Amniotic stem cell (primary cell): Measurements from ENCODE around the gene ANGEL1.

Experiments used
- DNase-seq: peaks from one replicate; lab custom pipeline; 2025; lab: John Stamatoyannopoulos, UW

Gene ANGEL1

DNA sequence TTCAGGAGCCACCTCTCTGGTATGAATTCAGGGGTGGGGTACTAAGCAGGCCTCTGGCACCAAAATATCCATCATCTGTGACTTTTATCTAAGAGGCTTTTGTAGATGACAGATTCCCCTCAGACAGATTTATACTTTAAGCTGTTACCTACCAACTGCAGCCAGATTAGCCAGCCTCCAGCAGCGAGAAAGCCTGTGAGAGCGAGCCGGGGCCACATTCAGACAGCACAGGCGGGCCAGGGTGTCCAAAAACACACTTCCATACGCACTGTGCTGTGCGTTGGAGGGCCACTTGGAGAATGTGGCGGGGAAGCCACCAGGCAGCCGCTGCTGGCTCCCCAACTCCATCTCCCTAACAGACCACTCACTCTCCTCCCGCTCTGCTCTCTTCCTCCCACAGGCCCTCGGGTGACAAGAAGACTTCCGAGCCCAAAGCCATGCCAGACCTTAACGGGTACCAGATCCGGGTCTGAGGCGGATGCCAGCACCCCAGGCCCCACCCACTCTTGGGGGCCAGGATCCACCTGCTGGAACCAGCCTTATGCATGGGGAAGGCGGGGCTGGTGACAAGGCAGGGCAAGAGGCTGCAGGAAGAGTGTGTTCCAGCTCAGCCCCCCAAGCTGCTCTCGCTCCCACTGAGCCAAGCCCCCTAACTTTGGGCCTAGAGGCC, 34.0 kb downstream of the ANGEL1 start:
- DNase-seq = no peak

GRCh38 chr14:76777721-76778120, 35.0 kb downstream of the ANGEL1 start:
- DNase-seq = no peak

- DNase-seq = no peak
Observed at GRCh38 chr14:76776428-76777251, 36.0 kb downstream of the ANGEL1 start.

GRCh38 chr14:76775695-76776427, 36.8 kb downstream of the ANGEL1 start:
- DNase-seq = no peak

DNA sequence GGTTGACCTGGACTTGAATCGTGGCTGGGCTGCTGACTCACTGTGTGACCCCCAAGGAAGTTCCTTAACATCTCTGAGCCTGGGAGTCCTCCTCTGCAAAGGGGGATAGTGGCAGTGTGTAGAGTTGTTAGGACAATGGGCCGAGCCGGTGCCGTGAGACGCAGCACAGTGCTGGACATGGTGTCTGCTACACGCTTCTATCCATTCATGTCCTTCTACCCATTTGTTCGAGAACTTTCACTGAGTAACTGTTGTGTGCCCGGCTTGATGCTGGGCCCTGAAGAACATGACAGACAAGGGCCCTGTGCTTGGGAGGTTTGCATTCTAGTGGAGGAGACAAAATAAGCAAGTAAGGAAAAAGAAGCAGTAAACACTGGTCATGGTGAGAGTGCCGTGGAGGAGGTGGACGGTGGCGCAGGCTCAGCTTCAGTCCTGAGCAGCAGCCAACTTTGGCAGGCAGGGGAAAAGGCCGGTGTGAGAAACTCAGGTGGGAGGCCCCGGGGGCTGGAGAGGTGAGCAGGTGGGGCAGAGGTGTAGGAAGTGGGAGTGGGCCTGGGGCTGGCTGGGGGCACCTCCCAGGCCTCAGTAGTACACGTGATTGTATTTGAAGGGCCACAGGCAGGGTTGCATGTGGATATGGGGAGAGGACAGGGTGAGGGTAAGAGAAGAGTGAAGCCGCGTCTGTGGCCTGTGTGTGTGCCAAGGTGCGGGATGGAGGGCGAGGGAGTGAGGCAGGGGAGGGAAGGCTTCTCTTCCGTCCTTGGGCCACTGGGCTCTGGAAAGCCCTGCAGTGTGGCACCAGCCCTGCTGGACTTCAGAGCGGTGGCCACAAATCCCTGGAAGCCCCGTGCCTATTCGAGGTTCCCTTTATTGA, 37.6 kb downstream of the ANGEL1 start:
- DNase-seq = no peak

GRCh38 chr14:76773956-76774820, 38.5 kb downstream of the ANGEL1 start:
- DNase-seq = no peak

DNA sequence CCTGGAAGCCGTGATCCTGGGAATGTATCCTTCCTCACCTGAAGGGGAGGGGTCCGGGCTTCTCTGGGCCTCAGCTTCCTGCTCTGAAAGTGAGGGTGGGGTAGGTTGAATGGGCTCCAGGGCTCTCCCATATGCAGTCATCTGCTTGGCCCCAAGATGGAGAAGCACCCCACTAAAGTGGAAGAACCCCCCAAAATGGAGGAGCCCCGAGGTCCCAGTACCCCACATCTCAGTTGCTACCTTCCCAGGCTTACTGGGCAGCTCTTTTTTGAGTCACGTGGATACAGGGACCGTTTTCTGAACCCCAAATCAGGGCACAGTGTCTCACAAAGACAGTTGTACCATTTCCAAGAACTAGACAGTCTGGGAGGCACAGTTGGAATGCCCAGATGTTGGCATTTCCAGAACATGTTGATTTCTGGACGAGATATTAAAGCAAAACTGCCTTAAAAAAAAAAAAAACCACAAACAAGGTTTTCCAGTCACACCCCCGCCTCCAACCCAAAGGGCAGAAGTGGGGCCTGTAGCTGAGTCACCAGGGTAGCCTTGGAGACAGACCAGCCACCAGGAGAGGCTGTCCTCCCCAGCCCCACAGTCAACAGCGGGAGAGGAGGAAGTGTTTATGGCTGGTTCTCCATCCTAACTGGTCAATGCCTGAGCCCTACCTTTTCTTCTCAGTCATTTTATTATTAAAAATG, 39.3 kb downstream of the ANGEL1 start:
- DNase-seq = peak; percentile 58

GRCh38 chr14:76772300-76773187, 40.1 kb downstream of the ANGEL1 start:
- no peak for DNase-seq

GRCh38 chr14:76771437-76771980, 41.2 kb downstream of the ANGEL1 start:
- no peak for DNase-seq

DNA sequence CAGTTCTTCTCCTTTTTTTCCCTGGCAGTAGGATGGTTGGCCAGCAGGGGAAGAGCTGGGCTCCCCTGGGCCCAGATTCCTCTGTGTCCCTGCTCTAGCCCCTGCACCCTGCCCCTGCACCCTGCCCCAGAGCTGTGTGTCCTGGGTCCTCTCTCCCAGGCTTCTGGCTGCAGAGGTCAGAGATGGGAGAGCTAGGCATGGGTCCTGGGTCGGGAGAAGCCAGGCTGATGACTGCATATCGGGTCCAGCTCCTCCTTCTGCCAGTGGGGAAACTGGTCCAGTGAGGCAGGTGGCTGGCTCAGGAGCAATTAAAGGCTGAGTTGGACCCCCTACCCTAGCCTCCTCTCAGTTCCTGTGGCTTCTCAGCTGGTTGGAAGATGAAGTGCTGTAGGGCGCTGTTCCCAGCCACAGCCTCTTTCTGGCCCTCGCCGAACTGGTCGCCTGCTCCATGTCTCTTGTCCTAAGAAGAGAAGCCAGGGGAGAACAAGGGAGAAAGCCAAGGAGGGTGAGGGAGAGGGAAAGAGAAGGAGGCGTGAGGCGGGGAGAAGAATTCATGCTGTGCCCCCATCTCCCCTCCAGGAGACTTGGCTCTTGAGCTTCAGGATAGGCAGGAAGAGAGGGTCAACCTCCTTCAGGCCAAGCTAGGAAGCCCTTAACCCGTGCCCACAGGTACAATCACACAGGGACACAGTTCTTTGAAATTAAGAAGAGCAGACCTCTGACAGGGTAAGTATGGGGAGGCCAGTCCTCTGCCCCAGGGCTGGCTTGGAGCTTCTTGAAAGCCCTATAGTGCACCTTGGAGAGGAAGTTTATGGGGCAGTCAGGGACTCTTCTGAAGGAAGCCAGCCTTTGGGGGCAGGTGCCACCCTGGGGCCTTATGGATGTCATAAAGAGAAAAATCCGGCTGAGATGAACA, 41.9 kb downstream of the ANGEL1 start:
- DNase-seq = no peak

GRCh38 chr14:76769636-76770292, 42.9 kb downstream of the ANGEL1 start:
- DNase-seq = no peak

DNA sequence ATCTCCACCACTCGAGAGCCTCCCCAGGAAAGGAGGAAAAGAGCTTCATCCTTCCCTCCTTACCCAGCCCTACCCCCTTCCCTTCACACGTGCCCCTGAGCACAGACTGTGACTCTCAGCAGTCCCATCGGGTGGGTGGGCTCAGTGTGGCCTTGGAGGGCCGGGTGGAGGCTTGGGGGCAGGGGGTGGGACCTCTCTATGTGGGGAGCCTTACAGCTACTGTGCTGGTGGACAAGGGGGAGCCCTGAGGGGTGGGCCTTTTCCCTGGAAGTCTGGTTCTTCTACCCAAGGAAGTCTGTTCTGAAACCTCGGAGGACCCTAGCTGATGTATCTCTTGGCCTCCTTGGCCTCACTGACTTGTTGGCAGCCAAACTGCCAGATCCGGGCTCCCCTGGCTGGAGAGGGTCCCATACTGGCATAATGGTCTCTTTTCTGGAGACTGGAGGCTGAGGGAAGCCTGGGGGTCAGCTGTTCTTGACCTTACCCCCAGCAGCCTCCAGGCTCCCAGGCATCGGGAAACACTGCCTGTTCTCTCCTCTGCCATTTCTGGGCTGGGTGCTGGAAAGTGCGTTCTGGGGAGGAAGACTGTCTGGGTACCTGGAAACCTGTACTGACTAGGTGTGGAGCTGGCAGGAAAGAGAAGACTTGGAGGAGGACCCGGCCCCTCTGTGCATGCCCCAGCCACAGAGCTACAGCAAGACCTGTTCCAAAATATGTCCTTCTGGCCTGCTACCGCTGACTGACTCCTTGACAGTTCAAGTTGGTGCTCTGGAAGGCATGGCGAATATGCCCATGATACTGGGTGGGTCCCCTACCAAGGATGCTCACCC, 43.8 kb downstream of the ANGEL1 start:
- no peak for DNase-seq

DNA sequence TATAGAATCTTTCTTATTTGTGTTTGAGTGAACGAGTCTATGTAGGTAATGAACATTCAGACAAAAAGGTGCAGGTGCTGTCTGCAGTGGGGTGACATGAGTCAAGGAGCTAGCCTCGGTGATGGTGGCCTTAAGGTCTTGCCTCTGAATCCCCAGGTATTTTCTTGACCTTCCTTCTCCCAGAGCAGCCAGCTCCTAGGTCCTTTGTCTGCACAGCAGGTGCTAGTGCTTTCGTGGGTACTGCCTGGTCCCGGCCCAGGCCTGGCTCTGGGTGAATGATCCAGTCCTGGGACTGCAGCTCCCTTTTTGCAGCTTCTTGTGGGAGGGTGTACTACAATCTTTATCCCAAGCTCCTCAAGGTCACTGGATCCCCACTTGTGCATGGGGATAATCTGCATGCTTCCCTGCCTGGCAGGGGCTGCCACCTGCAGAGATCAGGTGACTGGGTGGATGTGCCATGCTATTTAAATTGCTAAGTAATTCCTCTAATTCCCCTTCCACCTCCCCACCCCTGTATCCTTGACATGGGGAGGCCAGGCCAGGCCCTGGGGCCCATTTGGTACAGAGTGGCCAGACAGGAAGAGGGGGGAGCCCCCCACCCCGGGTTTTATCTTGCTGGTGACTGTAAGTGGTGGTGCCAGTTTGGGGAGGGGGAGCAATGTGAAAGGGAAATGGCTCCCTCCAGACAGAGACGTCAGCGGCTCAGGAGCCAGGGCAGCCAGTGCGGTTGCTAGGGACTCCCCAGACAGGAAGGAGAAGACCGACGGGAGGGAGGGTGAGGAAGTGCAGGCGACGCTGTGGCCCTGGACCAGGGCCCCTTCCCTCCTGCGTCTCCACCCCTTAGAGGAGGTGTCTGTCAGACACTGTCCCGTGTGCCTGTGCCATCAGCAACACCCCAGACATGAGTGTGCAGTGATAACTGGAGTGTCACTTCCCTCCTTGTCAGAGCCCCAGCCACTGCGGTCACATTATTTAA, 44.7 kb downstream of the ANGEL1 start:
- no peak for DNase-seq

DNA sequence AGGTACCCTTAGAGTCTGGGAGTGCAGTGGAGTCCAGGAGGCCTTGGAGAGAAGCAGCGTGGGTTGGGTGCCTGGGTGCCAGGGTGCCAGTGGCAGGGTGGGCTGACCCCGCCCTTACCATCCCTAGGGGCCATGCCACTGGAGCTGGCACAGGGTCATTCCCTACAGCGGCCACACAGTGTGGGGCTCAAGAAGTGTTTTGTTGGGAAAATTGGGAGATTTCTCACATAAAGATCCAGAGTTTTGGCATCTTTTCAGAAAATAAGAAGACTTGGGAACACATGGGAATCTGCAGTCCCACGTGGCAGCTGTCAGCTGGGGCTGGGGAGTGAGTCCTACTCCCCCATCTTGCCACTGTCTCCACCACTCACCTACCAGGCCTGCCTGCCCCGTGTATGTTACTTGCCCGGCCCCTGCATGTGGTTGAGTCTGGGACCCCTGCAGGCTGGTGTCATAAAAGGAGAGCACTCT, 47.2 kb downstream of the ANGEL1 start:
- DNase-seq = no peak
